Measurements from ENCODE around the gene ETV5.

Gene ETV5

DNA sequence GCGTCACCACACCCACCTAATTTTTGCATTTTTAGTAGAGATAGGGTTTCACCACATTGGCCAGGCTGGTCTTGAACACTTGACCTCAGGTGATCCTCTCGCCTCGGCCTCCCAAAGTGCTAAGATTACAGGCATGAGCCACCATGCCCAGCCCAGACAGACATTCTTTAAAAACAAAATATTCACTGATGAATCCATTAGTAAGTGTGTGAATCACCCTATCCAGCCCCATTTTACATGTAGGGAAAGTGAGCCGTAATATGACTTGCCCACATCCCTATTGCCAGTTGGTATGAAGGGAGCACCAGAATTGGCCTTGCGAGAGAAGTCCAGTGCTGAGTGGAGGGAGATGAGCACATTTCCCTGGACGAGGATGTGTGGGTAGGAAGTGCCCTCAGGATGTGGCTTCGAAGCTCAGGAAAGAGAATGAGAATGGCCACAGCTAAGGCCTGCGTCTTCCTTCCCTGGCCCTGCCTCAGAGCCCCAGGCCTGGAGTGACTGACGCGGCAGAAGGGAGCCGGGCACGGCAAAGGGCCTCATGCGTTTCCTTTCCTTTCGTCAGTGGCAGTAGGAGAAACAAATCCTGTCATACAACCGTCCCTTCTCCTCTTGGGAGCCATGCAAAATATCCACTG is 28.3 kb upstream of the ETV5 start:
- no peak for TF ChIP-seq CTCF (conservative IDR thresholded peaks at IDR 0.05; ENCODE audit: low read depth, low read length)
- DNase-seq (ENCODE audit: low read depth) = no peak

GRCh38 chr3:186133980-186134379 is 25.1 kb upstream of the ETV5 start:
- H3K4me3 ChIP-seq (ENCODE audit: low read length) = no peak overlapping the region
- DNase-seq (ENCODE audit: low read depth) = no peak
- TF ChIP-seq CTCF (conservative IDR thresholded peaks at IDR 0.05; ENCODE audit: low read depth, low read length) = no peak

More for the DNA sequence above, 28.3 kb upstream of the ETV5 start:
- no peak overlapping the region for H3K4me3 ChIP-seq (ENCODE audit: low read length)

DNA sequence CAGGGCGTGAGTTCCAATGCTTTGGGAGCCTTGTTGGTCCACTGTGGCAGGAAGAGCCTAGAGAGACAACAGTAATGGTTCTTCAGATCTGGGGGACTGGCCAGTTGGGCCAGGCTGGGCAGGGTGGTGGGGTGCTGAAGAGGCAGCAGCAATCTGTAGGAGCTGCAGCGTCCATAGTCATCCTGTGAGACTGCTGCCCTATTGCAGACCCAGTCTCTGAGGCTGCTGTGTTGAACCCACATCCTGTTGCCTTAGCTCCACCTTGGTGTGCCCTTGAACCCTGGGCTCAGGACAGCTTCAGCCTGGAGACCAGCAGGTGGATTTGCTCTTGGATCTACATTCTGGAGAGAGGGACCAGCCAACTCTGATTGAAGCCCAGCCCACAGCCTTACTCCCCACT is 23.6 kb upstream of the ETV5 start:
- DNase-seq (ENCODE audit: low read depth) = no peak
- no peak overlapping the region for H3K4me3 ChIP-seq (ENCODE audit: low read length)
- TF ChIP-seq CTCF (conservative IDR thresholded peaks at IDR 0.05; ENCODE audit: low read depth, low read length) = no peak

DNA sequence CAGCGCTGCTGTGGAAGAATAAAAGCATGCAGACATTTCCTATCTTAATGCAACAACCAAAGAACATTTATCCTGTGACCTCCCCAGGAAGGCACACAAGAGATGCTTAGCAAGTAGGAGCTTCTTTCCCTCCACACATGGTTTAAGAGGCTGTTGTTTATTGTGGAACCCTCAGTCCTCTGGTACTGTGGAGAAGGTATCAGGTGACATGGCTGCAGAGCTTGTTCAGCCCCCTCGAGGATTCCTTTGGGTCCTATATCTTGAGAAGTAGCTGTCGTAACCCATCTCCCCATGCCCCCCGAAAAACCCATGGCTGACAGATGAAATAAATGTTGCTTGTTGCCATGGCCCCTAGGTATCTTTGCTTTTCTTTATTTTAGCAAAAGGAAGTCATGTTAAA is 20.3 kb upstream of the ETV5 start:
- TF ChIP-seq CTCF (conservative IDR thresholded peaks at IDR 0.05; ENCODE audit: low read depth, low read length) = no peak
- H3K4me3 ChIP-seq (ENCODE audit: low read length) = no peak overlapping the region
- no peak for DNase-seq (ENCODE audit: low read depth)

- H3K4me3 ChIP-seq (ENCODE audit: low read length) = no peak overlapping the region
- no peak for DNase-seq (ENCODE audit: low read depth)
- no peak for TF ChIP-seq CTCF (conservative IDR thresholded peaks at IDR 0.05; ENCODE audit: low read depth, low read length)
Measured at GRCh38 chr3:186128158-186128557, 19.3 kb upstream of the ETV5 start.

GRCh38 chr3:186127463-186127862 is 18.6 kb upstream of the ETV5 start:
- no peak for DNase-seq (ENCODE audit: low read depth)
- TF ChIP-seq CTCF (conservative IDR thresholded peaks at IDR 0.05; ENCODE audit: low read depth, low read length) = no peak
- H3K4me3 ChIP-seq (ENCODE audit: low read length) = no peak overlapping the region

DNA sequence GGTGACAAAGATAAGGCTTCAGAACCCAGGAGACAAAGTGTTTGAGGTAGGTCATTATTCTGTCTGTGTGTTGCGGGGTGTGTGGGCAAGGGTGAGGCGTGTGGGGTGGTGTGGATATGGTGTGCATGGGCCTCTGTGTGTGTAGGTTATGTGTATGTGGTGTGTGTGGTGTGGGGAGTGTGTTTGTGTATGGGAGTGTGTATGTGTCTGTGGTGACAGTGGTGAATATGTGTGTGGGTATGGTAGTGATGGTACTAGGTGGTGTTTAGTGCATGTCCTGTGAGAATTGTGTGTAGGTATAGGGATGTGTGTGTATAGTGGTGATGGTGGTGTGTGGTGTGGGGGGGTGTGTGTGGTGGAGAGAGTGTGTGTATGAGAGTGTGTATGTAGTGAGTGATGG is 16.2 kb upstream of the ETV5 start:
- no peak overlapping the region for H3K4me3 ChIP-seq (ENCODE audit: low read length)
- no peak for TF ChIP-seq CTCF (conservative IDR thresholded peaks at IDR 0.05; ENCODE audit: low read depth, low read length)
- DNase-seq (ENCODE audit: low read depth) = no peak

Measured in retinal pigment epithelial cell (primary cell).